Left lobe of liver (tissue), 2 donors: ENCODE data around the gene DOCK2. TPM values are rescaled to one million over a fixed set of nuclear protein-coding genes. Genes with fewer than 3 reads are reported as not detected.

Source experiments
- ATAC-seq: fragments of 200-7000 bp; cut with Tn5 transposase; one replicate; pipeline ENCODE4 v1.9.1; 2020; ENCODE audit warnings: mild to moderate bottlenecking, moderate library complexity
- DNase-seq: peaks from one replicate; pipeline ENCODE4 v3.0.0-alpha.2; 2020; ENCODE audit warnings: low spot score
- total RNA-seq: library from RNA; stranded (reverse); gene quantifications from one replicate; pipeline ENCODE4 v1.2.1, GENCODE V29; 2021
- donor health status: DM: no; HTN: no; CAD: no; lungs with moderate emphysema.
- donor health status: DM: no; HTN: yes; CAD: no.

DOCK2 gene
- total RNA-seq, 1 donor from 2014 or later, result 4.1 TPM

DNA sequence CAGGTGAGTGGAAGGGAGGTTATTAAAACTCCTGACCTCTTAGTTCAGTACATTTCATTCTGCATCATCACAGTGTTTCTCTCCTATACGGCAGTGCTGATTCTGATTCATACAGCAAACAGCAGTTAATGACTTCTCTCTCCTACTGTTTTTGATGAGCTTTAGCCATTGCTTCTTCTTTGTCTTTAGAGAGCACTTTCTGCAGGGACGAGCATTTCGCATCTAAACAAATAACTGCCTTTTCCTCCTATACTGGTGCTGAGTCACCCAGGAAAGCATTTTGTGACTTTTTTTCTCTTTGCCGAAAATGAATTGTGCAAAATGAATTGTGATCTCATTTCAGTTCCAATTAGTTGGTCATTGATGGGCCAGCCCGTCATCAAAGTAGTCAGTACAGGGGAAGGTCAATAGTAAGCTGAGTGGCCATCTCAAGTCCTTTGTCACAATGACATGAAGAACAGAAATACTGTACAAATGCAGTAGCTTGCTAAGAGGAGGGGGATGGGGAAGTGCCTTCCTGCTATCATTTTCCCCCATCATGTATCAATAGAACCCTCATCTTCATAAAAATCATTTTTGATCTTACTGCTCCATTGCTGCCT lies 244.7 kb downstream of the DOCK2 start:
- DNase-seq, result no peak
- ATAC-seq, result no peak

DNA sequence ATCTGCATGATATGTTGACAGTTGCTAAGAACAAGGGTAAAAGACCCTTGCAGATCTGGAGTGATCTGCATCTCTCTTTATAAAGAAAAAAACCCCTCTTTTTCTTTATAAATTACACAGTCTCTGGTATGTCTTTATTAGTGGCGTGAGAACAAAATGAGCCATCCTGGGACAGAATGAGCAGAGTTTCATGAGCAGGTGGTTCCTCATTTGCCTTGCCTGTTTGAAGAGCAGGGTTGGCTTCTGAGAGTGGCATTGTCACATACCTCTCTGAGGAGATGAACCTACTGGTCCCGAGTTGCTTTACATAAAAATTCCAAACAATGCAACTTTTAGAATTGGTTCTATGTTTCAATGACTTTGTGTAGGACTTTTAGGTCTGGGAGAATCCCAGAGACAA lies 249.0 kb downstream of the DOCK2 start:
- no peak for ATAC-seq
- no peak for DNase-seq

DNA sequence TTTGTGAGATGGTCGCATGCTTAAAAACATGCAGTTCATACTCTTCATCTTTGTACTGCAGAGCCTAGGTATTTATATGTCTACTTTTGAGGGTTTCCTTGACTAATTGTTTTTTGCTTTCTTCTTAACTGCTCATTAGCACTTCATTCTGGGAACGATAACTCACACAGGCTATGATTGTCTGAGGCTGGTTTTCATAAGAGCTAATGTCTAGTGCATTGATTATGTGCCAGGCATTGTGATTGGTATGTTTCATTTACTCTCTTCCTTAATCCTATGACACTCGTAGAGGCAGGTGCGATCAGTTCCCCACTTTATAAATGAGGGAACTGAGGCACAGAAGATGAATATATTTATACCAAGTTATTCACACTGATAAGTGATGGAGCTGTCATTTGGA lies 249.6 kb downstream of the DOCK2 start:
- DNase-seq (no peak), ATAC-seq (no peak)

DNA sequence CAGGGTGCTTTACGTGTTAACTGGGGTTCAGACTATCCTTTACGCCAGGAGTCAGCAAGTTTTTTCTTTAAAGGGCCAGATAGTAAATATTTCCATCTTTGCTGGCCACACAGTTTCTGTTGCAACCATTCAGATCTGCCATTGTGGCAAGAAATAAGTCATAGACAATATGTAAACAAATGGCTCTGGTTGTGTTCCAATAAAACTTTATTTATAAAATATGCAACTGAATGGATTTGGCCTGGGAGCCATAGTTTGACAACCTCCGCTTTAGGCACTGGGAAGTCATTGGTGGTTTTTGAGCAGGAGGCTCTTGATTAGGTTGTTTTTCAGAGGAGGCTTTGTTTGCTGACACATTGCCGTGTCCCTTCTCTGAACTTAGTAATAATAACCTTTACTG lies 252.5 kb downstream of the DOCK2 start:
- ATAC-seq (no peak), DNase-seq (no peak)

DNA sequence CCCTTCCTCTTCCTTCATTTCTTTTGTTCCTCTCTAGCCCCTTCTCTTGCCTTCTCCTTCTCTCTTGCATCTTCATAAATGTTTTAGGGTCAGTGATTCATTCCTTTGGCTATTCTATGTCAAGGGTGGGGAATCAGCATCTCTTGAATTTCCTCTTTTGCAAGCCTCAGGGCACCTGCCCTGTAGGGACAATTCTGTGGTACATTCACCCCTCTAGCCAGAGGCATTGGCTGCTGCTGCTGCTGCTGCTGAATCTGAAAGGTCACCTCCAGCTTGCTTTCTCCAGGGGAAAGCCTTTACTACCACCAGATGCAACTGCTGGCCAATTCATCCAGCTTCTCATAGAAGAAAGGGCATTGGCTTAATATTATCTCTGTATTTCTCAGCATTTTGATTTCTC lies 255.9 kb downstream of the DOCK2 start:
- DNase-seq (no peak), ATAC-seq (no peak)

DNA sequence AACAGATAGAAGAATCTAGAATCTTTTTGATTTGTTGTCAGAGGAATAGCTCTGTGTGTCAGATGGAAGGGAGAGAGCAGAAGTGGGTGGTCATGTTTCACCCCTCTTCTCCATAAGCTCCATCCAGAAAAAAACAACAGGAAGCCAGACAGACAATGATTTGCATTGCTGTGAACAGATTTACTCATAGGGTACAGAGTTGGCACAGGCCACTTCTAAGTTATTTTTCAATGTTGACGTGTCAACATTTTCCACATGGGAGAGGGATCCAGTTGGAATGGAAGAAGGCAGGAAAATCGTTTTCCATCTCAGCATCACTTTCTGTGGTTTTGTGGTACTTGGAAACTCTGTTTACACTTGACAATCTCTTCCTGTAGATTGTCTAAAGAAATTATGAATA lies 256.5 kb downstream of the DOCK2 start:
- ATAC-seq (no peak), DNase-seq (no peak)

DNA sequence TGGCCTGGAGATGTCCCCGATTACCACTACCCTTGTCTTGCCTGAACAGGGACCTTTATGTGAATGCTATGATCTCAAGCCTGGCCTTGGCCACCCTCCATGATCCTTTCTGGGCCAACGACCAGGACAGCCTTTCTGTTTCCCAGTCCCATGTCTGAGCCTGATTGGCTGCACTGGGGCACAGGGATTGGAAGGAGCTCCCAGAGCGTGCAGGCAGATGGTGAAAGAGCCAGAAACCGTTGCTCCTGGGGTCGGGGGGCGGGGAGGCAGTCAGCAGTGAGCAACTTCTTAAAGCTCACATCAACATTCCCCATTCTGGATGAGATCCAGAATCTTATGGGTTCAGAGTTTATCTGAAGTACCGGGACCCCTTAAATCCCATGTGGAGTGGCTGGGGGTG lies 258.9 kb downstream of the DOCK2 start:
- no peak for DNase-seq
- no peak for ATAC-seq

DNA sequence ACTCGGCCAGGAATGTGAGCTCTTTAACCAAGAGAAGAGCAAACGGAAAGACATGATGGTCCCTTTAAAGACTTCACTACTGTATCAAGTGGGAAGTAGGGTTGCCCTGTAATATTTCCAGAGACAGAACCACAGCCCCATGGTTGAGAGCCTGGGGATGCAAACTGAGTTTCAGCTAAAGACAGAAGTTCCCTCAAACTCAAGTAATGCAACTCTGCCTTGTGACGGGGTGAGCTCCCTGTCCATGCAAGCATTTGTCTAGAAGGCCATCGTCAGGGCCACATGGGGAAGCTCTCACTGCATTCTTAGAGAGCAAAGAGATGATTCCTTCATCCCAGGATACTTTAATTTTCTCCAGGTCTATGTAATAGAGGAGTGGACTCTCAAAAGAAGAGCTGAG lies 260.4 kb downstream of the DOCK2 start:
- no peak for DNase-seq
- ATAC-seq, result no peak

DNA sequence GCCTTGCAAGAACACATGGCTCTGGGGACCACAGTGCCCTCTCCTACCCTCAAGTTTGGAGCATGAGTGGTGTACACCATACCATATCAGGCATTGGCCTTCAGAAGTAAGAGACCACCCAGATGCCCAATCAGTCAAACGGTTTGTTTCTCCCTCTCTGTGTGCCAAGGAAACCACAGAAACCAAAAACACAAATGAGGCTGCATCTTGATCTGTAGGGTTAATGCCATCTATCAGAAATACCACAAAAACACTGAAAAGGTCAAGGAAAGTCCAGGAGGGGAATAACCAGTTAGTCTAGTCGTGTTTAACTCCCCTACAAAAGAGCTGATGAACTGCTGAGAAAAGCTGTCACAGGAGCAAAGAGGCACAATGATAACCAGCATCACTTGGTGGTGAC lies 264.8 kb downstream of the DOCK2 start:
- no peak for DNase-seq
- no peak for ATAC-seq

DNA sequence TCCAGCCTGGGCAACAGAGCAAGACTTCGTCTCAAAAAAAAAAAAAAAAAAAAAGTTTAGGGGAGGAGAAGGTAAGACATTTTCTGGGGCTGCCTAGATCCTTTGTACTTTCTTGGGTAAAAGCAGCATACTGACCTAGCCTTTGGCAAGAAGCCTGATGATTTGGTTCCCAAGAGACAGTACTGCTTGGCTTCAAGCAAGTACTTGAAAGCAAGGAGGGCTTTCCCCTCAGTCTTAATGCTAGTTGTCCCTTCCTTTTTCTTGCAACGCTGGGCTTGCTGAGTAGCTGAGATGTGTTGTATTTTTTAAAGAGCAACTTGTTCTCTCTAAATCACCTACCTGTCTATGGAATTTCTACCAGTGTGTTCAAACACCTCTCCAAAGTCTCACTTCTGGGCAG lies 267.0 kb downstream of the DOCK2 start:
- no peak for ATAC-seq
- no peak for DNase-seq

DNA sequence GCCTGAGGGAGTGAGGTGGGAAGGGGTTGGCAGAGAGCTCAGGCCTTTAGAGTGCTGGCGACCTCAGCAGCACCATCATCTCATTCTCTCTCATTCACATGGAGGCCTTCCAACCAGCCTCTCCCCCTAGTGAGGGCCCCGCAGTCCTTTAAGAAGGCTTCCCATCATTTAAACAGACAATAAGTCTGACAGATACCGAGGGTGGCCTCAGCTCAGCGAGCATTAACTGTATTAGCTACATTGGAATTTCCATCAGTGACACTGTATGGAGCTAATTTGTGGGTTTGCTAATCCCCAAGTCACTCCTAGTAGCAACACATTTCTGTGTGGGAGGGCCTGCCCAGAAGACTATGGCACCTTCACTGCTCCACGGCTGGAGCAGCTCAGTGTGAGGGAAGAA lies 267.4 kb downstream of the DOCK2 start:
- DNase-seq (no peak), ATAC-seq (no peak)

DNA sequence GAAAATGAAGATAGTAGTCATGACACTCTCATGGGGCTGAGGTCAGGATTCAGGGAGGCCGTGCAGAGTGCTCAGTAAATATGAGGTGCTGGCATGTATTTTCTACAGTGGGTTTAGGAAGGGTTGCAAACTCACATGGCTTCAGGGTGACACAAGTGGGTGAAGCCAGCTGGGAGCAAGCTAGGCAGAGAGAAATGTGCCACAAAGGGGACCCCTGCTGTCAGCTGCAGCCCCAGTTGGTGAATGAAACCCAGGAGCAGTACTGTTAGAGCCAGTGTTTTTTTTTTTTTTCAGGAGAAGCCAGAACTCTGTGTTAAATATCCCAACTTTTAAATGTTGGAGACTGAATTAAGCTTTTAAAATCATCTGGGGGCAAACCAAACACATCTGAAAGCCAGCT lies 267.9 kb downstream of the DOCK2 start:
- no peak for ATAC-seq
- DNase-seq, result no peak

DNA sequence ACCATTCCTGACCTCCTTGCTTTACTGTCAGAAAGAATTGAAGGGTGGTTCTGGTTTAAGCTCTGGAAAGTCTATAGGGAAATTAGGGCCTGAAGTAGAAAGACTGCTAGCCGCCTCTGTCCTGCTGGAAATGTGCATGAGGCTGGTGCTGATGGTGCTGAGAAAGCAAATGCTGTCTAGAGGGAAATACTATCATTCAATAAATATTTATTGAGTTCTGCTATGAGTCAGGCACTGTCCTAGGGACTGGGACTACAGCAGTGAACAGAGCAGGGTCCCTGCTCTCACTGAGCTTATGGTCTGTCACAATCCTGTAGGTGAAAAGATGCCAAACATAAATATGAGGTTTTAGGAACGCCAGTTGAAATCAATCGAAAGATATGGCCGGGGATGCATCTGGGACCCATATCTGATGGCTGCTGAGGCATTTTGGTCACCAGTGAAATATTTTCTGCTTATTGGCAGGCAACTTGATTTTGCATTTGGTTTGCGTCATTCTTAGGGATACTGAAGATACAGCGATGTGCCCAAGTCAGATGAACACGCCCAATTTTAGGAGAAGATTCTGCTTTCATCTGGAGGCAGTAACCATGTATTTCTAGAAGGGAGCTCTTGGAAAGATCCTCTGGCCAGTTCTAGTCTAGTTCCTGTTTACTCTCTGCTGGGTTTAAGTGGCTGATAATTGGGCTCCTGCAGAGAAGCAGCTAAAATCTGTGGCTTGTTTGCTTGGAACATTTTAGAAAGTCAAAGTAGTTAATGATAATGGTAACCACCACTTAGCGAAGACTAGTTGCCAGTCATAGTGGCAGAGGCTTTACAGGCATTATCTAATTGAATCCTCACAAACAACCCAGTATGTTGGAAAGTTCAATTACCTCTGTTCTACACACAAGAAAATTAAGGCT lies 269.9 kb downstream of the DOCK2 start:
- ATAC-seq (no peak), DNase-seq (no peak)

DNA sequence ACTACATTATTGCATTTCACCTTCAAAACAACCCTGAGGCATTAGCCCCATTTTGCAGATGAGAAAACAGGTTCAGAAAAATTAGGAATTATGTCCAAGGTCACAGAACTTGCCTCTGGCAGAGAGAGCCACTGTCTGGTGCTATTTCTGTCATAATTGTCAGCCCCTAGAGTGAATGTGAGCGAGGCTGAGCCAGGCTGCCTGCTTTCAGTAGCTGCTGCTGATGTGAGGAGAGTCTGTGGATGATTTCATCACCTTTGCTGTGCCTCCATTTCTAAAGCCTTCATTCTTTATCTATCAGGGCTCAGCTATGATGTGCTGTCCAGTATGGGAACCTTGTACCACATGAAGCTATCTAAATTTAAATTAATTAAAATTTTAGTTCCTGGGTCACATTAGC lies 271.8 kb downstream of the DOCK2 start:
- DNase-seq, result no peak
- ATAC-seq, result no peak

DNA sequence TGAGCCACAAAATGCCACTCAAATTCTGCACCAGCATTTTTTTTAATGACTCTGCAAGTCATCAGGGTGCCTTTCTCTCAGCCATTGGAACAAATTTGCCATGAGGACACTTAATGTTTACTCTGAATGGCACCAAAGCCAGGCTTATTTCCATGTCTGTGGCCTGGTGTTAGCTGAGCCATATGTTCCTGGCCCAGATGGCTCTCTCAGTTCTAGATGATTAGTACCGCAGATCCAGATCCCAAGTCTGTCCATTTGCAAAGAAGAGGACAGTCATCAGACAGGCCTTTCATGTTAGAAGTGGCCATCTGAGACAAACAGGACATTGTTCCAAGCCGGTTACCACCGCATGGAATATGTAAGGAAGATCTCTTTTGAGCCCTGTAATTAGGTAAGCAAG lies 272.9 kb downstream of the DOCK2 start:
- no peak for DNase-seq
- ATAC-seq, result no peak

DNA sequence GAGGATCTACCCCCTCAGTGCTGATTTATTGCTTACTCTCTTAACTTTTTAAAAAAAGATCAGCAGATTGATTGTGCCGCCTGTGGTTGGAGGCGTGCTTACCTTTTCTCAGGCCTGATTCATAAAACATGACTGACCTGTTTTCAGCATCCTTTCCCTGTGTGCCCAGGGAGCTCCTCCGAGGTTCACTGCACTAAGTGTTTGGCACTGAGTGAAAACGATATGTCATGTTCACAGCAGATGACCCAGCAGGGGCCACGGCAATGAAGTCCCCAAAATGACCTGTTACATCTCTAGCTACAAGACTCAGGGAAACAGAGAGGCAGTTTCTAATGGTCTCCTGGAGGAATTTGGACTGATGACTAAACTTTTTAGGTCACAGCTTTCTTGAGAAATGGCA lies 273.3 kb downstream of the DOCK2 start:
- no peak for ATAC-seq
- no peak for DNase-seq

DNA sequence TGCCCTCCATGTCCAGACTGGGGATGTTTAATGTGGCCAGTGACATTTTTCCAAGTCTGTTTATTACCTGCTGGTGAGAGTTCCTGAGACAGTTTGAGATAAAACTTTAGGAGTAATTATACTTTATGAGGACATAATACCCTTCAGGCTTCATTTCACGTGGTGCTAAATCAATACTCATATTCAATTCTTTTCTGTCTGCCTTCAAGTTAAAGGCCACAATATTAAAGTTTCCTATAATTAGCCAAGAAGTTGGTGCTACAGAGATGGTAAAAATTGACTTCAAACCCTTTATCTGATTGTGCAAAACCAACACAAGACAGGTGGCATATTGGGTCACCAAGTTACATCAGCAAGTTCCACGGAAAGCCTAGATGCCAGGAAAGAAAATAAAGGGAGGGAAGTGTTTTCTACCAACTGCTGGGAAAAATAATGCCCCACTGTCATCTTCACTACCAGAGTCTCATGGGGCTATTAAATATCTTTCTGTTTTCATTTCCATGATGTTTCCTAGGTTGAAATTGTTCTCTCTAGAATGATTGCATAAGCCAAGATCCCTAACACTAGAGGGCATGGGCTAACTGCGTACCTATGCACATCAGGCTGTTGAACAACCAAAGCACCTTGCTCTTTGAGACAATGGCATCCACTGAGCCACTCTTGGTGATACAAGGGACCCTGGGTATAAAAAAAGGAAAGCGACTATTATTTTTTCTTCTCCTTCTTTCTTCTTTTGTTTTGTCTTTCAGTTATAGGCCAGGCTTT lies 274.6 kb downstream of the DOCK2 start:
- ATAC-seq (no peak), DNase-seq (no peak)

DNA sequence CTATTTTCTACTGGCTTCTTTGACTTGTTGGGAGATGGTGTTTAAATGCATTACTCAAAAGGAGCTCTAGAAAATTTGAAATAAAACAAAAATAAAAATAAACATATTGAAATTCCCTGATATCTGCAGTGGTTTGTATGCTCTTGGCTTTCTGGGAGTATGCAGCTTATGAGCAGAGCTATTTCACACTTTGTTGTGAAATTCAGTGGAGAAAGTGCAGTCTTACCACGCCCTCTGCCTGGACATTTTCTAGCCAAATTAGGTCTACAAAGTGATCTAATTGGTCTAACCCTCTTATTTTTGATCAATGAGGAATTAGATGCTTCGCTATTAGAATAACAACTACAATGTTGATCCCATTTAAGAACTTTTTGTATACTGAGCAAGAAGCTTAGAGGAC lies 276.4 kb downstream of the DOCK2 start:
- ATAC-seq, result no peak
- no peak for DNase-seq

DNA sequence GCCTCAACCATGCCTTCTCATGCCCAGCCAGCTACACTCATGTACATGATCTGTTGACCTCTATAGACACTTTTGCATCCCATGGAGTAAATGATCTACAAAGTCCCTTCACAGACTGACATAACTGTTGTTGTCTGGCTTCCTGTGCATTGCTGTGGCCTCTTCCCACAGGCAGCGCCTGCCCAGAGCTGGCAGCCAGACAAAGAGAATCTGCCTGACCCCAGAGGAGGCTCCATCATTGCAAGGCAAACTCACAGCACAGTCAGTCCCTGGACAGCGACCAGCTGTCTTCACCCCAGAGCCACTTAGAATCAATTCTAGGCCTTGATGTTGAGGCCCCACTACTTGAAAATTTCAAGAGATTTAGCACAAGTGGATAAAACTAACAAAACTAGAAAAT lies 277.7 kb downstream of the DOCK2 start:
- ATAC-seq (no peak), DNase-seq (no peak)

DNA sequence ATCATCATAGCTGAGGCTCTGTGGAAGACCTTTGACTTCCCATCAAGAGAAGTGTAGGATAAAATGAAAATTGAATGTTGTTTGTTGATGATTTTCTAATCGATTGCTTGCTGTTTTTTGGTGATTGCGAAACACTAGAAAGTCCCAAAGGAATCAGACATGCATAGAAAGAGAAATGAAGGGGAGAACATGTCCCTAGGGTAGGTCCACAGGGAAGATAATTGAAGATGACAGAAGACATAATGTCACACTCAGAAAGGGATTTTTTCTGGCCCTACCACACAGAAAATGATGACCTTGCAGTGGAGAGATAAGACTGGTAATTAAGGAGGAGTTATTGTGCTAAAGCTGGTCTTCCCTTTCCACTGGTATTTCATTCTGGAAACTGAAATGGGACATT lies 280.4 kb downstream of the DOCK2 start:
- no peak for DNase-seq
- ATAC-seq, result no peak

DNA sequence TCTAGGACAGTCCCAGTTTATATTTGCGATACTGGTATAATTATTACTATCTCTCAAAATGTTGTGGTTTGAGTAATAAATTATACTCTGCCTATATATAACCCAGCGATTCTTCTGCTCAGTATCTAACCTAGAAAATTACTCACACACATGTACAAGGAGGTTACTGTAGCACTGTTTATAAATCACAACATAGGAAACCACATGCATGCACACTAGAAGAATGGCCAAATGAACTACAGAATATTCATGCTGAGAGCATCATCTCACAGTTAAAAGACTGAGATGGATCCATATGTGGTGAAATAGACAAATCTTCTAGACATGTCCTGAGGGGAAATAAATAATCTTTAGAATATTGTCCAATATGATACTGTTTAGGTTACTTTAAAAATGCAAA lies 281.2 kb downstream of the DOCK2 start:
- ATAC-seq, result no peak

DNA sequence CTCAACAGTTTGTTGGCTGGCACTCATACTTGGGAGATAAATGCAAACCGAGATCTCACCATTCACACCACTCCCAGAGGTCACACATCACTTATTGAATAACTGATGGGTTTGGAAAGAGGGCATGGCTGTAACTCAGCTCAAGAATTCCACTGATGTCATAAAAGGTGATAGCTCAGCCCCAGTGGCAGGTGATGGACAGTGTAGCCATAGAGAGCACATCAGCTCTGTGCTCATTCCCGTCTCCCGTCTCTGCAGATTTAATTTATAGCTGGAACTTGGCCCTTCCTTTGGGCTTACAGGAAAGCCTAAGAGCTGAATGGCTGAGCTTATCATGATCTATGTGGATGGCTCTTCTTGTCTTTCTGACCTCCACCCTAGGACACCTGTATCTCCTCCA lies 283.4 kb downstream of the DOCK2 start:
- ATAC-seq (no peak), DNase-seq (no peak)

More for the DNA sequence above, 281.2 kb downstream of the DOCK2 start:
- no peak for DNase-seq
